Neural progenitor cell (in vitro differentiated cells): Measurements from ENCODE around the gene SPIN4.

Experiments
- CTCF ChIP-seq: fragments of 200-600 bp; sonication (generic); IDR thresholded peaks from 2 replicates; pipeline ENCODE4 v1.5.1; 2017; ENCODE audit warnings: antibody characterized with exemption, mild to moderate bottlenecking
- EZH2 ChIP-seq: fragments of 200-600 bp; sonication (generic); IDR thresholded peaks from 2 replicates; pipeline ENCODE4 v1.6.1; 2017; ENCODE audit warnings: antibody characterized with exemption, mild to moderate bottlenecking, moderate library complexity

DNA sequence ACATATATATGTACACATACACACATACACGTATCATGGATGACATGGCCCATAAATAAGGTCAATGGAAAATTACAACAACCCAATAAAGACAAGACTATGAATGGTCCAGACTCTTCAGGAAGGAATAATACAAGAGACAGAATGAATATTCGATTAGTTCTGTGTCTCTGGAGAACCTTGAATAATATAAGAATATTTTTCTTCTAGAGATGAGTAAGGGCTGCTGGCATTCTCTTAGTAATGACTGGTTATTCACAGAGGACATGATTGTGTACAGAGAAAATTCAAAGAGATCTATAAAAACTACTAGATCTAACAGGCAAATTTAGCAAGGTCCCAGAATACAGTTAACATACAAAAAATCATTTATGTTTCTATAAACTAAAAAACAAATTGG, 23.3 kb downstream of the SPIN4 start:
- TF ChIP-seq EZH2 (no peak), CTCF (no peak)
